HEK293 (cell line): ENCODE data around the gene CACNA1D.

Source experiments
- CTCF ChIA-PET: fragments of 350-600 bp; formaldehyde crosslinking; extraction: SDS; loops from one replicate; lab custom pipeline; 2021; ENCODE audit warnings: antibody characterized with exemption; lab: Yijun Ruan, JAX
- POLR2A ChIA-PET: fragments of 300-600 bp; formaldehyde crosslinking; extraction: SDS; loops from one replicate; lab custom pipeline; 2020; ENCODE audit warnings: antibody characterized with exemption, inconsistent platforms; lab: Yijun Ruan, JAX
- H3K27ac ChIP-seq: fragments of 200-500 bp; sonication (Bioruptor generic); 2 replicates; pipeline ENCODE4 v1.5.1; 2014; ENCODE audit warnings: low read depth, low read length, control low read depth, inconsistent platforms; ENCODE audit errors: extremely low read depth
- H3K36me3 ChIP-seq, 2 experiments: fragments of 200-500 bp in 1 of 2; sonication (Bioruptor generic) in 1 of 2; 1 replicate in 1 of 2; 2 replicates in 1 of 2; pipeline ENCODE4 v1.5.1; 2014 to 2017; ENCODE audit warnings: inconsistent platforms in 2 of 2, low read length in 2 of 2; ENCODE audit not compliant: control insufficient read depth in 2 of 2, insufficient read depth in 1 of 2
- H3K4me1 ChIP-seq: fragments of 200-500 bp; sonication (Bioruptor generic); 2 replicates; pipeline ENCODE4 v1.5.1; 2014; ENCODE audit warnings: mild to moderate bottlenecking, low read length, inconsistent platforms; ENCODE audit not compliant: control insufficient read depth, insufficient read depth
- H3K4me3 ChIP-seq: 2 replicates; pipeline ENCODE4 v1.5.1; 2011; ENCODE audit warnings: low read depth, mild to moderate bottlenecking, control low read depth, low read length, moderate library complexity
- H3K9me3 ChIP-seq: fragments of 200-500 bp; sonication (Bioruptor generic); 2 replicates; pipeline ENCODE4 v1.5.1; 2014; ENCODE audit warnings: low read depth, low read length, inconsistent platforms; ENCODE audit not compliant: control insufficient read depth, insufficient read depth
- EGR2 ChIP-seq: fragments of 450-650 bp; formaldehyde crosslinking; IDR thresholded peaks from 2 replicates; pipeline ENCODE4 v1.5.1; 2016; ENCODE audit warnings: low read depth, missing biosample characterization, missing genetic modification characterization
- GLI4 ChIP-seq: fragments of 450-650 bp; formaldehyde crosslinking; IDR thresholded peaks from 2 replicates; pipeline ENCODE4 v1.5.1; 2016; ENCODE audit warnings: missing biosample characterization, missing genetic modification characterization
- GLIS2 ChIP-seq: fragments of 450-650 bp; formaldehyde crosslinking; IDR thresholded peaks from 2 replicates; pipeline ENCODE4 v1.5.1; 2016; ENCODE audit warnings: missing biosample characterization, missing genetic modification characterization
- HOXD13 ChIP-seq: sonication (generic); formaldehyde crosslinking; IDR thresholded peaks from 2 replicates; pipeline ENCODE4 v1.8.0; 2022; ENCODE audit warnings: missing genetic modification reagents, borderline replicate concordance
- KLF1 ChIP-seq: fragments of 450-650 bp; formaldehyde crosslinking; IDR thresholded peaks from 2 replicates; pipeline ENCODE4 v1.5.1; 2016; ENCODE audit warnings: missing biosample characterization, missing genetic modification characterization
- SP2 ChIP-seq: fragments of 450-650 bp; formaldehyde crosslinking; IDR thresholded peaks from 2 replicates; pipeline ENCODE4 v1.5.1; 2016; ENCODE audit warnings: missing biosample characterization, missing genetic modification characterization
- TSHZ1 ChIP-seq: fragments of 450-650 bp; formaldehyde crosslinking; IDR thresholded peaks from 2 replicates; pipeline ENCODE4 v1.5.1; 2016; ENCODE audit warnings: missing biosample characterization, missing genetic modification characterization, borderline replicate concordance
- ZBTB26 ChIP-seq: fragments of 450-650 bp; formaldehyde crosslinking; optimal IDR thresholded peaks from 2 replicates; pipeline ENCODE3; 2016; ENCODE audit warnings: missing biosample characterization, mild to moderate bottlenecking, missing genetic modification characterization
- ZNF10 ChIP-seq: fragments of 450-650 bp; formaldehyde crosslinking; IDR thresholded peaks from 2 replicates; pipeline ENCODE4 v1.5.1; 2017; ENCODE audit warnings: missing biosample characterization, missing genetic modification characterization
- ZNF138 ChIP-seq: fragments of 450-650 bp; formaldehyde crosslinking; IDR thresholded peaks from 2 replicates; pipeline ENCODE4 v1.5.1; 2016; ENCODE audit warnings: missing biosample characterization, missing genetic modification characterization, borderline replicate concordance
- ZNF157 ChIP-seq: fragments of 450-650 bp; formaldehyde crosslinking; IDR thresholded peaks from 2 replicates; pipeline ENCODE4 v1.5.1; 2016; ENCODE audit warnings: missing biosample characterization, missing genetic modification characterization
- ZNF394 ChIP-seq: fragments of 450-650 bp; formaldehyde crosslinking; IDR thresholded peaks from 2 replicates; pipeline ENCODE4 v1.5.1; 2016; ENCODE audit warnings: missing biosample characterization, missing genetic modification characterization, mild to moderate bottlenecking, moderate library complexity, borderline replicate concordance
- ZNF529 ChIP-seq: fragments of 450-650 bp; formaldehyde crosslinking; IDR thresholded peaks from 2 replicates; pipeline ENCODE4 v1.5.1; 2017; ENCODE audit warnings: missing genetic modification characterization, missing biosample characterization; ENCODE audit not compliant: insufficient replicate concordance
- ZNF560 ChIP-seq: fragments of 450-650 bp; formaldehyde crosslinking; IDR thresholded peaks from 2 replicates; pipeline ENCODE4 v1.5.1; 2017; ENCODE audit warnings: missing biosample characterization, missing genetic modification characterization, borderline replicate concordance
- ZNF624 ChIP-seq: fragments of 450-650 bp; formaldehyde crosslinking; IDR thresholded peaks from 2 replicates; pipeline ENCODE4 v1.5.1; 2017; ENCODE audit warnings: missing biosample characterization, missing genetic modification characterization
- ZNF645 ChIP-seq: fragments of 450-650 bp; formaldehyde crosslinking; IDR thresholded peaks from 2 replicates; pipeline ENCODE4; 2016; ENCODE audit warnings: missing biosample characterization, missing genetic modification characterization
- ZNF707 ChIP-seq: fragments of 450-650 bp; formaldehyde crosslinking; IDR thresholded peaks from 2 replicates; pipeline ENCODE4 v1.5.1; 2016; ENCODE audit warnings: missing biosample characterization, missing genetic modification characterization
- ZNF747 ChIP-seq: fragments of 450-650 bp; formaldehyde crosslinking; IDR thresholded peaks from 2 replicates; pipeline ENCODE4 v1.5.1; 2016; ENCODE audit warnings: missing biosample characterization, missing genetic modification characterization
- ZNF791 ChIP-seq: fragments of 450-650 bp; formaldehyde crosslinking; IDR thresholded peaks from 2 replicates; pipeline ENCODE4 v1.5.1; 2016; ENCODE audit warnings: missing biosample characterization, missing genetic modification characterization
- ZNF843 ChIP-seq: fragments of 450-650 bp; formaldehyde crosslinking; IDR thresholded peaks from 2 replicates; pipeline ENCODE4 v1.5.1; 2016; ENCODE audit warnings: missing biosample characterization, missing genetic modification characterization

CACNA1D gene

GRCh38 chr3:53689681-53690080 lies 195.3 kb downstream of the CACNA1D start:
- H3K4me1 ChIP-seq = no peaks in the 10 kb centered on the region
- no peaks in the 10 kb centered on the region for H3K9me3 ChIP-seq
- ChIA-PET CTCF (no interaction called here), POLR2A (interaction anchor here (0.5 kb wide), 1 partner anchor 187 kb away, joined by 5 read pairs; no protein-coding TSS in a partner anchor)
- no peak overlapping the region for H3K4me3 ChIP-seq
- H3K27ac ChIP-seq = no peak overlapping the region
- no peak for TF ChIP-seq SP2 (tag by site-specific recombination)
- no peak for TF ChIP-seq HOXD13 (CRISPR knock-in tag)
- no peak for TF ChIP-seq ZNF560 (tag by site-specific recombination)
- no peak for TF ChIP-seq ZNF157 (tag by site-specific recombination)
- no peak for TF ChIP-seq GLIS2 (tag by site-specific recombination)
- TF ChIP-seq ZNF138 (tag by site-specific recombination) = no peak
- TF ChIP-seq TSHZ1 (tag by site-specific recombination) = no peak
- no peak for TF ChIP-seq ZNF624 (tag by site-specific recombination)
- no peak for TF ChIP-seq ZNF10 (tag by site-specific recombination)
- TF ChIP-seq KLF1 = no peak
- TF ChIP-seq GLI4 = no peak
- TF ChIP-seq ZNF707 (tag by site-specific recombination) = no peak
- TF ChIP-seq EGR2 = no peak
- TF ChIP-seq ZNF529 = no peak
- TF ChIP-seq ZNF843 (tag by site-specific recombination) = no peak
- no peak for TF ChIP-seq ZNF747 (tag by site-specific recombination)
- no peak for TF ChIP-seq ZNF394
- TF ChIP-seq ZNF645 = no peak
- H3K36me3 ChIP-seq = no peaks in the 10 kb centered on the region

- TF ChIP-seq ZNF791 (tag by site-specific recombination) = no peak
- no peak for TF ChIP-seq ZNF138 (tag by site-specific recombination)
- TF ChIP-seq ZBTB26 (tag by site-specific recombination) = no peak
- no peak overlapping the region for H3K27ac ChIP-seq
- H3K4me3 ChIP-seq = no peak overlapping the region
- H3K9me3 ChIP-seq = no peaks in the 10 kb centered on the region
- POLR2A ChIA-PET = interaction anchor here (0.5 kb wide), 1 partner anchor 186 kb away, joined by 5 read pairs; no protein-coding TSS in a partner anchor
- CTCF ChIA-PET = interaction anchor here (0.6 kb wide), 1 partner anchor 25 kb away, joined by 5 read pairs; no protein-coding TSS in a partner anchor
- H3K4me1 ChIP-seq = no peaks in the 10 kb centered on the region
- H3K36me3 ChIP-seq = no peaks in the 10 kb centered on the region
These were observed 196.1 kb downstream of the CACNA1D start for GRCh38 chr3:53690521-53690920.
